ENCODE data around the gene HOXD3.

Gene HOXD3

GRCh38 chr2:176174824-176175708 lies 18.0 kb downstream of the HOXD3 start:
- no peak for DNase-seq
- TF ChIP-seq CTCF (IDR thresholded peaks at IDR 0.05; ENCODE audit: borderline replicate concordance, extremely low read depth, low read length, poor library complexity, severe bottlenecking), result no peak
- no peak for TF ChIP-seq EZH2 (IDR thresholded peaks at IDR 0.05; ENCODE audit: borderline replicate concordance, low read depth, low read length, severe bottlenecking)
- Histone ChIP-seq H2AFZ (ENCODE audit: low read depth, low read length) (no peak overlapping the region), H4K20me1 (ENCODE audit: insufficient read depth, low read length) (no peaks in the 10 kb centered on the region), H3K36me3 (ENCODE audit: insufficient read depth, low read length) (no peaks in the 10 kb centered on the region), H3K9ac (ENCODE audit: low read depth, low read length) (no peak overlapping the region), H3K27ac (ENCODE audit: low read length) (no peak overlapping the region), H3K4me1 (ENCODE audit: insufficient read depth, low read length) (no peaks in the 10 kb centered on the region), H3K79me2 (ENCODE audit: insufficient read depth, low read length) (no peaks in the 10 kb centered on the region), H3K4me3 (ENCODE audit: low read depth in 1 of 2, low read length in 2 of 2) (no peak overlapping the region), H3K9me3 (ENCODE audit: insufficient read depth, low read length, severe bottlenecking) (no peaks in the 10 kb centered on the region), H3K27me3 (ENCODE audit: insufficient read depth, low read length, poor library complexity) (peaks cover 24% of the 10 kb centered on the region), H3K4me2 (ENCODE audit: insufficient read depth, low read length) (no peak overlapping the region)
- ATAC-seq (ENCODE audit: insufficient read depth, low read depth), result no peak

GRCh38 chr2:176175709-176176607 lies 18.9 kb downstream of the HOXD3 start:
- no peaks in the 10 kb centered on the region for H3K9me3 ChIP-seq (ENCODE audit: insufficient read depth, low read length, severe bottlenecking)
- H2AFZ ChIP-seq (ENCODE audit: low read depth, low read length), result no peak overlapping the region
- no peaks in the 10 kb centered on the region for H3K79me2 ChIP-seq (ENCODE audit: insufficient read depth, low read length)
- no peak for DNase-seq
- H3K27ac ChIP-seq (ENCODE audit: low read length), result no peak overlapping the region
- H3K9ac ChIP-seq (ENCODE audit: low read depth, low read length), result no peak overlapping the region
- H3K4me1 ChIP-seq (ENCODE audit: insufficient read depth, low read length), result no peaks in the 10 kb centered on the region
- H3K27me3 ChIP-seq (ENCODE audit: insufficient read depth, low read length, poor library complexity), result peaks cover 24% of the 10 kb centered on the region
- H3K36me3 ChIP-seq (ENCODE audit: insufficient read depth, low read length), result no peaks in the 10 kb centered on the region
- no peak for ATAC-seq (ENCODE audit: insufficient read depth, low read depth)
- H4K20me1 ChIP-seq (ENCODE audit: insufficient read depth, low read length), result no peaks in the 10 kb centered on the region
- H3K4me2 ChIP-seq (ENCODE audit: insufficient read depth, low read length), result no peak overlapping the region
- no peak for TF ChIP-seq CTCF (IDR thresholded peaks at IDR 0.05; ENCODE audit: borderline replicate concordance, extremely low read depth, low read length, poor library complexity, severe bottlenecking)
- TF ChIP-seq EZH2 (IDR thresholded peaks at IDR 0.05; ENCODE audit: borderline replicate concordance, low read depth, low read length, severe bottlenecking), result no peak
- no peak overlapping the region for H3K4me3 ChIP-seq (ENCODE audit: low read depth in 1 of 2, low read length in 2 of 2)

GRCh38 chr2:176177580-176178037 lies 20.5 kb downstream of the HOXD3 start:
- TF ChIP-seq CTCF (IDR thresholded peaks at IDR 0.05; ENCODE audit: borderline replicate concordance, extremely low read depth, low read length, poor library complexity, severe bottlenecking) (no peak), EZH2 (IDR thresholded peaks at IDR 0.05; ENCODE audit: borderline replicate concordance, low read depth, low read length, severe bottlenecking) (no peak)
- ATAC-seq (ENCODE audit: insufficient read depth, low read depth) (no peak), DNase-seq (no peak)
- H3K9me3 ChIP-seq (ENCODE audit: insufficient read depth, low read length, severe bottlenecking), result no peaks in the 10 kb centered on the region
- no peak overlapping the region for H3K27ac ChIP-seq (ENCODE audit: low read length)
- no peak overlapping the region for H3K4me3 ChIP-seq (ENCODE audit: low read depth in 1 of 2, low read length in 2 of 2)
- no peak overlapping the region for H3K9ac ChIP-seq (ENCODE audit: low read depth, low read length)
- no peaks in the 10 kb centered on the region for H3K4me1 ChIP-seq (ENCODE audit: insufficient read depth, low read length)
- H3K4me2 ChIP-seq (ENCODE audit: insufficient read depth, low read length), result no peak overlapping the region
- H4K20me1 ChIP-seq (ENCODE audit: insufficient read depth, low read length), result no peaks in the 10 kb centered on the region
- no peaks in the 10 kb centered on the region for H3K79me2 ChIP-seq (ENCODE audit: insufficient read depth, low read length)
- peaks cover 24% of the 10 kb centered on the region for H3K27me3 ChIP-seq (ENCODE audit: insufficient read depth, low read length, poor library complexity)
- no peaks in the 10 kb centered on the region for H3K36me3 ChIP-seq (ENCODE audit: insufficient read depth, low read length)
- H2AFZ ChIP-seq (ENCODE audit: low read depth, low read length), result no peak overlapping the region
